ENCODE measurements around the gene C6. TPM values are rescaled to one million over a fixed set of nuclear protein-coding genes. Genes with fewer than 3 reads are reported as not detected.

The C6 gene
- total RNA-seq, 4 donors from 2014 or later = 0.19 to 4.3 (median 1.8) TPM

- Histone ChIP-seq H3K4me1 (peaks cover 3% of the 10 kb centered on the region), H3K36me3 (no peaks in the 10 kb centered on the region), H3K27me3 (no peaks in the 10 kb centered on the region), H3K9me3 (no peaks in the 10 kb centered on the region), H3K4me3 (no peak overlapping the region), H3K27ac (no peak overlapping the region)
- no peak for DNase-seq (ENCODE audit: low spot score in 2 of 2)
- TF ChIP-seq EP300 (IDR thresholded peaks at IDR 0.05) (no peak), CTCF (IDR thresholded peaks at IDR 0.05) (no peak)
- 69% methylated on average over 5 of the region's 5 CpGs for WGBS
Observed at GRCh38 chr5:41157272-41157894, 55.9 kb downstream of the C6 start.

DNA sequence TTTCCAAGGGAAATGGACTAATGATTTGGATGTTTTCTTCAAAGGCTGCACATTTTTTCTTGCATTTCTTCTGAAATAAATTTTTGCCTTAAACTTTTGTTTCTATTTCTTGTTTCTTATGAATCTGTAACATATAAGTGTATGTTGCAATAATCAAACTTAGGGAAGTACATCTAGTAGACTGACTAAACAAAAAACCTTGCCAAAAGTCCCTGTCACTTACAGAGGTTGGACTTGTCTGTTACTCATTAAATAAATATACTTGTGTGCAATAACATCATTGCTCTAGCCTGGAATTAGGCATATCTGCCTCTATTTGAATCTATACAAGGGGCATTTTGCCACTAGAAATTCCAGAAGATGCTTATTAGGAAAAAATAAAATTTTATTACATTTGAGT is 56.6 kb downstream of the C6 start:
- H3K4me1 ChIP-seq = peaks cover 3% of the 10 kb centered on the region
- DNase-seq (ENCODE audit: low spot score in 2 of 2) = no peak

GRCh38 chr5:41154491-41154890 is 58.8 kb downstream of the C6 start:
- Histone ChIP-seq H3K27me3 (no peaks in the 10 kb centered on the region), H3K36me3 (no peaks in the 10 kb centered on the region), H3K27ac (no peak overlapping the region), H3K9me3 (no peaks in the 10 kb centered on the region), H3K4me3 (no peak overlapping the region), H3K4me1 (peaks cover 3% of the 10 kb centered on the region)
- no peak for DNase-seq (ENCODE audit: low spot score in 2 of 2)
- TF ChIP-seq EP300 (IDR thresholded peaks at IDR 0.05) (no peak), POLR2AphosphoS5 (IDR thresholded peaks at IDR 0.05) (no peak), CTCF (IDR thresholded peaks at IDR 0.05) (no peak), POLR2A (IDR thresholded peaks at IDR 0.05) (no peak)
- 80% methylated on average over 3 of the region's 3 CpGs for WGBS

More for the DNA sequence above, 56.6 kb downstream of the C6 start:
- TF ChIP-seq POLR2A (IDR thresholded peaks at IDR 0.05) (no peak), EP300 (IDR thresholded peaks at IDR 0.05) (no peak), POLR2AphosphoS5 (IDR thresholded peaks at IDR 0.05) (no peak), CTCF (IDR thresholded peaks at IDR 0.05) (no peak)
- Histone ChIP-seq H3K9me3 (no peaks in the 10 kb centered on the region), H3K4me3 (no peak overlapping the region), H3K27ac (no peak overlapping the region), H3K27me3 (no peaks in the 10 kb centered on the region), H3K36me3 (no peaks in the 10 kb centered on the region)

GRCh38 chr5:41151564-41151963 is 61.8 kb downstream of the C6 start:
- TF ChIP-seq EP300 (IDR thresholded peaks at IDR 0.05) = no peak
- Histone ChIP-seq H3K27ac (no peak overlapping the region), H3K4me3 (no peak overlapping the region), H3K4me1 (no peaks in the 10 kb centered on the region), H3K27me3 (no peaks in the 10 kb centered on the region), H3K36me3 (no peaks in the 10 kb centered on the region), H3K9me3 (no peaks in the 10 kb centered on the region)
- WGBS = 86% methylated on average over 4 of the region's 4 CpGs
- no peak for DNase-seq (ENCODE audit: low spot score in 2 of 2)

DNA sequence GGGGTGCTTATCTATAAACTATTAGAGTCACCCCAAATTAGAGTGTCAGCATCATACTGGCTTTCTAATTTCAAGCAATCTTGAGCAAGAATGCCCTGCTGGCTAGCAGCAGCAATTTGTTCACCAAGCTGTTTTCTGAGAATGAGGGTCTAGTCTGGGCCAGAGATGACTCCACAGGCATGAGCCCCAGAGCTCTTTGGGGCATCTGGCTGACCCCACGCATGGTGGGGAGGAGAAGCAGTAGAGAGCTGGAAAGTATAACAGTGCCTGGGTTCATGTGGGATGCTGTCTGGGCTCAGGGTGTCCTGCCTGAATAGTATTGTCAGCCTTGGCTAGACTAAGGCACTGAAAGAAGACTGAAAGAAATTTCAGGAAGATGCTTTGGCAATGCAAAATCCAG is 64.9 kb downstream of the C6 start:
- no peaks in the 10 kb centered on the region for H3K27me3 ChIP-seq
- 86% methylated on average over 1 of the region's 1 CpG for whole genome bisulfite sequencing

More for the DNA sequence above, 64.9 kb downstream of the C6 start:
- no peaks in the 10 kb centered on the region for H3K9me3 ChIP-seq
- no peaks in the 10 kb centered on the region for H3K36me3 ChIP-seq
- H3K4me3 ChIP-seq = no peak overlapping the region
- no peak overlapping the region for H3K27ac ChIP-seq
- DNase-seq (ENCODE audit: low spot score in 2 of 2) = no peak
- TF ChIP-seq CTCF (IDR thresholded peaks at IDR 0.05) = no peak
- H3K4me1 ChIP-seq = no peaks in the 10 kb centered on the region
